Suprapubic skin (tissue), 4 donors: Measurements from ENCODE around the gene PLP2. TPM values are rescaled to one million over a fixed set of nuclear protein-coding genes. Genes with fewer than 3 reads are reported as not detected.

Experiments
- DNase-seq, 2 donors: peaks; one replicate each; pipeline ENCODE4 v3.0.0-alpha.2; 2019; ENCODE audit warnings: low spot score in 2 of 2
- H3K27ac ChIP-seq: fragments of 200-600 bp; sonication (generic); one replicate; pipeline ENCODE4 v1.5.1; 2019
- H3K27me3 ChIP-seq: fragments of 200-600 bp; sonication (generic); one replicate; pipeline ENCODE4 v1.5.1; 2019
- H3K36me3 ChIP-seq: fragments of 200-600 bp; sonication (generic); one replicate; pipeline ENCODE4 v1.5.1; 2019
- H3K4me1 ChIP-seq: fragments of 200-600 bp; sonication (generic); one replicate; pipeline ENCODE4 v1.5.1; 2019
- H3K4me3 ChIP-seq: fragments of 200-600 bp; sonication (generic); one replicate; pipeline ENCODE4 v1.5.1; 2019; ENCODE audit warnings: mild to moderate bottlenecking
- H3K9me3 ChIP-seq: fragments of 200-600 bp; sonication (generic); one replicate; pipeline ENCODE4 v1.5.1; 2019
- EP300 ChIP-seq: sonication (generic); formaldehyde crosslinking; IDR thresholded peaks from one replicate; pipeline ENCODE4 v1.6.1; 2017; ENCODE audit warnings: antibody characterized with exemption
- POLR2A ChIP-seq, 2 donors: fragments of 450-650 bp; IDR thresholded peaks; one replicate each; pipeline ENCODE4 v1.6.1; 2017; ENCODE audit warnings: antibody characterized with exemption in 2 of 2, mild to moderate bottlenecking in 2 of 2, moderate library complexity in 2 of 2
- POLR2AphosphoS5 ChIP-seq, 3 donors: sonication (generic); formaldehyde crosslinking; IDR thresholded peaks; one replicate each; pipeline ENCODE4 v1.6.1; 2017; ENCODE audit warnings: antibody characterized with exemption in 3 of 3
- WGBS: methylation state at CpG from one replicate; pipeline ENCODE4 v1.1.5; 2018; 5-methylcytosine and 5-hydroxymethylcytosine counted together
- total RNA-seq, 4 donors: library from RNA; depleted of rRNA; stranded (reverse); fragments of >200 nt; gene quantifications; one replicate each; pipeline ENCODE4 v1.1.0, GENCODE V29; 2016
- TF ChIP-seq, protein P1 (sequence below), 2 donors: fragments of 200-600 bp in 1 of 2; fragments of 450-650 bp in 1 of 2; sonication (generic) in 1 of 2; IDR thresholded peaks; one replicate each; pipeline ENCODE4 v1.5.1; 2016 to 2019; ENCODE audit warnings: antibody characterized with exemption in 2 of 2, mild to moderate bottlenecking in 1 of 2, moderate library complexity in 1 of 2

The PLP2 gene
- total RNA-seq, 4 donors from 2014 or later = 159 to 250 (median 205) TPM

DNA sequence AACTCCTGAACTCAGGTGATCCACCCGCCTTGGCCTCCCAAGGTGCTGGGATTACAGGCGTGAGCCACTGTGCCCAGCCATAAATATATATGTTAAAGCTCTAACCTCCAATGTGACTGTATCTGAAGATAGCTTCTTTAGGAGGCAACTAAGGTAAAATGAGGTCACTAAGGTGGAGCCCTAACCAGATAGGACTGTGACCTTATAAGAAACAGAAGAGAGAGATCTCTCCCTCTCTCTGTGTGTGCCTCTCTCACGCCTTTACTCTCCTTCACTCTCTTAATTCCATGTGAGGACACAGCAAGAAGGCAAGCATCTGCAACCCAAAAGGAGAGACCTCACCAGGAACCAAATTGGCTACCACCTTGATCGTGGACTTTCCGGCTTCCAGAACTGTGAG, 10.1 kb upstream of the PLP2 start:
- TF ChIP-seq POLR2AphosphoS5 (IDR thresholded peaks at IDR 0.05) (no peak), POLR2A (IDR thresholded peaks at IDR 0.05) (no peak)
- WGBS = 75% methylated on average over 5 of the region's 5 CpGs
- Histone ChIP-seq H3K27ac (no peak overlapping the region), H3K4me1 (peaks cover 21% of the 10 kb centered on the region), H3K36me3 (no peaks in the 10 kb centered on the region), H3K9me3 (no peaks in the 10 kb centered on the region), H3K27me3 (no peaks in the 10 kb centered on the region), H3K4me3 (no peak overlapping the region)
- no peak for DNase-seq

DNA sequence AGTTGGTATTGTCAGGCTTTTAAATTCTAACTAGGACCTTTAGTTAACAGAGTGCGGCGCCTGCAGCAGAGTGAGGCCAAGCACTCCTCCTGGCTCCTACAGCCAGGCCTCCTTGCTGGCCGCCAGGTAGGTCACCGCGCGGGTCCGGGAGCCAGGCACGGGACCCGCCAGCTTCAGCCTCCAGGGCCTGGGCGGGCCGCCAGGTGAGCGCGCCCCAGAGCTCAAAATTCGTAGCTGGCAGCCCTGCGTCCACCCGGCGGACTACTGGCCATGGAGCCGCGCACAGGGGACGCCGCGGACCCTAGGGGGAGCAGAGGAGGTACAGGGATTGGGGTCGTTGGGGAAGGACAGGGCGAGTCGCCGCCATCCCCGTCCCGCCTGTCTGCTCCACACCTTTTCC, 9.1 kb upstream of the PLP2 start, which contains the start of gene MAGIX:
TSS of gene MAGIX (plus strand) at position 139 of the 400 bp plus-strand sequence. CDS start at position 271, 132 bp downstream.
- Histone ChIP-seq H3K9me3 (no peaks in the 10 kb centered on the region), H3K36me3 (no peaks in the 10 kb centered on the region), H3K27me3 (no peaks in the 10 kb centered on the region), H3K4me3 (peak within 1 kb of the TSS; percentile 49), H3K4me1 (peaks cover 27% of the 10 kb centered on the region), H3K27ac (peak within 1 kb of the TSS; percentile 93)
- no peak for TF ChIP-seq EP300
- TF ChIP-seq, protein P1, sequence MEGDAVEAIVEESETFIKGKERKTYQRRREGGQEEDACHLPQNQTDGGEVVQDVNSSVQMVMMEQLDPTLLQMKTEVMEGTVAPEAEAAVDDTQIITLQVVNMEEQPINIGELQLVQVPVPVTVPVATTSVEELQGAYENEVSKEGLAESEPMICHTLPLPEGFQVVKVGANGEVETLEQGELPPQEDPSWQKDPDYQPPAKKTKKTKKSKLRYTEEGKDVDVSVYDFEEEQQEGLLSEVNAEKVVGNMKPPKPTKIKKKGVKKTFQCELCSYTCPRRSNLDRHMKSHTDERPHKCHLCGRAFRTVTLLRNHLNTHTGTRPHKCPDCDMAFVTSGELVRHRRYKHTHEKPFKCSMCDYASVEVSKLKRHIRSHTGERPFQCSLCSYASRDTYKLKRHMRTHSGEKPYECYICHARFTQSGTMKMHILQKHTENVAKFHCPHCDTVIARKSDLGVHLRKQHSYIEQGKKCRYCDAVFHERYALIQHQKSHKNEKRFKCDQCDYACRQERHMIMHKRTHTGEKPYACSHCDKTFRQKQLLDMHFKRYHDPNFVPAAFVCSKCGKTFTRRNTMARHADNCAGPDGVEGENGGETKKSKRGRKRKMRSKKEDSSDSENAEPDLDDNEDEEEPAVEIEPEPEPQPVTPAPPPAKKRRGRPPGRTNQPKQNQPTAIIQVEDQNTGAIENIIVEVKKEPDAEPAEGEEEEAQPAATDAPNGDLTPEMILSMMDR (IDR thresholded peaks at IDR 0.05) = no peak
- no peak for DNase-seq
- WGBS = 63% methylated on average over 7 of the region's 28 CpGs

DNA sequence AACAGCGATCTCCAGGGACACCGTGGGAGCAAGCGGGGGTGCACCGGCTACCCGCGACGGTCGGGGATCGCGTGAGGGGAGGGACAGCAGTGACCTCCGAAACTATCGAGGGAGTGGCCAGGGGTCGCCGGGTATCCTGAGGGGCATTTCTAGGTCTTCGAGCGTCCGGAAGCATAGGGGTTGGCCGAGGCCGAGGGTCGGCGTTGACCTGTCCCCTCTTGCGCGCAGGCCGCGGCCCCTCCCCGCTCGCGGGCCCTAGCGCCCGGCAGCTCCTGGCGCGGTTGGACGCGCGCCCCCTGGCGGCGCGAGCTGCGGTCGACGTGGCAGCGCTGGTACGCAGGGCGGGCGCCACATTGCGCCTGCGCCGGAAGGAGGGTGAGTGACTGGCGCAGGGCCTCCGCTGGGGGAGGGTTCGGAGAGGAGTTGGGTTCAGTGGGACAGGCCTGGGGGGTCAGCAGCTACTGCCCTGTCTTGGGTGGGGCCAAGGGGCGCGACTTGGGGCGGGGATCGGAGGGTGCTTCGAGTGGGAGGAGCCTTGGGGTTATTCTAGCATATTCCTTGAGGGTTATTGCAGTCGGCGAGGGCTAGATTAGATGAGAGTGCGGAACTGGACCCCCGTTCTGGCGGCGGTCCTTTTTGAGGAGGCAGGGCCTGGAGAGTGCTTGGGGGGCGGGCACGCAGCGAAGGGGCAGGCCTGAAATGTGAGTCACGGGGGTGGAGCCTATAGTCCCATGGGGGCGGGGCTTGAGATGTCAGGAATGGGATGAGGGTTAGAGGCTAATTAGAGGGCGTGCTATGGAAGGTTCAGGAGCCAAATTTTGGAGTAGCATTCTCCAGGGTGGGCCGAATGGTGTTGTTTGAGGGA, 7.9 kb upstream of the PLP2 start:
- TF ChIP-seq POLR2AphosphoS5 (IDR thresholded peaks at IDR 0.05) (no peak), POLR2A (IDR thresholded peaks at IDR 0.05) (peak in 1 of 2 donors; percentile 5), EP300 (no peak)
- TF ChIP-seq, protein P1 (IDR thresholded peaks at IDR 0.05) = peak; percentile 60 to 87
- WGBS = 42% methylated on average over 50 of the region's 69 CpGs
- Histone ChIP-seq H3K36me3 (no peaks in the 10 kb centered on the region), H3K27ac (peak overlapping the region; percentile 93), H3K9me3 (no peaks in the 10 kb centered on the region), H3K27me3 (no peaks in the 10 kb centered on the region), H3K4me1 (peaks cover 33% of the 10 kb centered on the region), H3K4me3 (peak overlapping the region; percentile 49)
- peak; percentile 91 to 92 for DNase-seq

DNA sequence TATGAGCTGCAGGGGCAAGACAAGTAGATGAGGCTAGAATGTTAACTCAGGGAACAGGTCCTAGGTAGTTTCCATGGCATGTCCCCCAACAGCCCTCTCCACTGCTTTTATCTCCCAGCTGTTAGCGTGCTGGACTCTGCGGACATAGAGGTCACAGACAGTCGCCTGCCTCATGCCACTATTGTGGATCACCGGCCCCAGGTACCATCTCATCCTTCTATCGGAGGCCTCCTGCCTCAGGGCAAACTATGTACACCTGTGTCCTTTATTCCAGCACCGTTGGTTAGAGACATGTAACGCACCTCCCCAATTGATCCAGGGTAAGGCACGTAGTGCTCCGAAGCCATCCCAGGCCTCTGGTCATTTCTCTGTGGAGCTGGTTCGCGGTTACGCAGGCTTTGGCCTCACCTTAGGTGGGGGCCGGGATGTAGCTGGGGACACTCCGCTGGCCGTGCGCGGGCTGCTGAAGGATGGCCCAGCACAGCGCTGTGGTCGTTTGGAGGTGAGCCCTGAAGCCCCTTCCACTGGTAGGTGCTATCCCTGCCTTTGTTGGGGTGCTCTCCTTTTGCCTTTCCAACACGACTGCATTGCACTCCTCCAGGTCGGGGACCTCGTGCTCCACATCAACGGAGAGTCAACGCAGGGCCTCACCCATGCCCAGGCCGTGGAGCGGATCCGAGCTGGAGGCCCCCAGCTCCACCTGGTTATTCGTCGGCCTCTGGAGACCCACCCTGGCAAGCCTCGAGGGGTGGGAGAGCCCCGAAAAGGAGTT, 6.9 kb upstream of the PLP2 start:
- no peaks in the 10 kb centered on the region for H3K36me3 ChIP-seq
- WGBS = 82% methylated on average over 17 of the region's 31 CpGs
- TF ChIP-seq POLR2AphosphoS5 (IDR thresholded peaks at IDR 0.05) (no peak), EP300 (no peak), POLR2A (IDR thresholded peaks at IDR 0.05) (no peak)
- TF ChIP-seq, protein P1 (IDR thresholded peaks at IDR 0.05) = no peak
- no peak for DNase-seq
- H3K4me1 ChIP-seq = peaks cover 33% of the 10 kb centered on the region
- H3K9me3 ChIP-seq = no peaks in the 10 kb centered on the region
- no peak overlapping the region for H3K4me3 ChIP-seq
- H3K27me3 ChIP-seq = no peaks in the 10 kb centered on the region
- peak overlapping the region; percentile 93 for H3K27ac ChIP-seq

DNA sequence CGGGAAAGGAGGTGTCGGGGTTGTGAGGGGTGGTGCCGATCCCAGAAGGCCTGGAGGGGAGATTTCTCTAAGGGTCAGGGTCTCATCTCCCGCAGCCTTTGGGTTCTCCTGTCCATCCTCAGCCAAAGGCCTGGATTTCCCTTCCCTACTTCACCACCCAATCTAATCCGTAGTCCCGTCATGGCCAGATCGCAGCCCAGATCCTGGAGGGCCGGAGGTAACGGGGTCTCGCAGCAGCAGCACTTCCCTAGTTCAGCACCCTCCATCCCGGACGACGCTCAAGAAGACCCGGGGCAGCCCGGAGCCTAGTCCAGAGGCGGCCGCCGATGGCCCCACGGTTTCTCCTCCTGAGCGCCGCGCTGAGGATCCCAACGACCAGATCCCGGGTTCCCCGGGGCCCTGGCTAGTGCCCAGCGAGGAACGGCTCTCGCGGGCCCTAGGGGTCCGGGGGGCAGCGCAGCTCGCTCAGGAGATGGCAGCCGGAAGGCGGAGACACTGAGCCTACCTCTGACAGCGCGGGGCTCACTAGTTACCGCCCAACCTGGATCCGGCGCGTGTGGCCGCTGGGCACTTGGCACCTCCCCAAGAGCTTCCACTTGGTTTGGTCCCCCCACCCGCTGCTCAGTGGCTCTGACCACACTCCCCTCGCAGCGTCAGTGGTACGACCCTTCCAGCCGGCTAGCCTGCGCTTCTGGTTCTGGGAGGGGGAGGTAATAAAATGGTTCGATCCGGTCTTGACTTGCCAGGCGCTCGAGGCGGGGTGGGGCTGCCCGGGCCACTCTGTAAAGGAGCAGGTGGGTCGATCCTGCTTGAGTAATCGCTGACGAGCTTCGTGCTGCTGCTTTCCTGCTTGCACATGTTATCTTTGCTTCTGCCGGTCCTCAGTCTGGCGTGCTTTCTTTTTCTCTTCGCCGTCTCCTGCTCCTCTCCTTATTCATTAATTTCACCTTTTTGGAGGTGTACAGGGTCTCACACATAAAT, 5.5 kb upstream of the PLP2 start:
- peak in 1 of 2 donors; percentile 87 for DNase-seq
- 57% methylated on average over 27 of the region's 61 CpGs for WGBS
- Histone ChIP-seq H3K4me1 (peaks cover 33% of the 10 kb centered on the region), H3K4me3 (peak overlapping the region; percentile 49), H3K27ac (peak overlapping the region; percentile 93), H3K36me3 (no peaks in the 10 kb centered on the region), H3K9me3 (no peaks in the 10 kb centered on the region), H3K27me3 (no peaks in the 10 kb centered on the region)
- TF ChIP-seq, protein P1 (IDR thresholded peaks at IDR 0.05) = peak in 1 of 2 donors; percentile 26
- no peak for TF ChIP-seq POLR2A (IDR thresholded peaks at IDR 0.05)
